Activated CD4-positive, alpha-beta T cell treated with anti-CD3 and anti-CD28 coated beads for 24 hours (primary cell): ENCODE measurements around the gene ZNF722.
"Not testable (repeated sequence)": the region's sequence is repeated elsewhere in the genome, so short reads cannot be mapped to it uniquely, and the experiment has no call there.

Experiments used
- DNase-seq, 2 donors: peaks; one replicate each; pipeline ENCODE4 v3.0.0-alpha.2; 2020; ENCODE audit warnings: low read depth in 2 of 2

ZNF722 gene

GRCh38 chr7:63998549-63998948 lies at the start of gene ZNF722:
TSS of gene ZNF722 (plus strand) at chr7:63998849. CDS start at chr7:63998962, 113 bp downstream.
- DNase-seq, result no peak

- DNase-seq, result no peak
Observed at GRCh38 chr7:63953181-63953580, 45.5 kb upstream of the ZNF722 start.

DNA sequence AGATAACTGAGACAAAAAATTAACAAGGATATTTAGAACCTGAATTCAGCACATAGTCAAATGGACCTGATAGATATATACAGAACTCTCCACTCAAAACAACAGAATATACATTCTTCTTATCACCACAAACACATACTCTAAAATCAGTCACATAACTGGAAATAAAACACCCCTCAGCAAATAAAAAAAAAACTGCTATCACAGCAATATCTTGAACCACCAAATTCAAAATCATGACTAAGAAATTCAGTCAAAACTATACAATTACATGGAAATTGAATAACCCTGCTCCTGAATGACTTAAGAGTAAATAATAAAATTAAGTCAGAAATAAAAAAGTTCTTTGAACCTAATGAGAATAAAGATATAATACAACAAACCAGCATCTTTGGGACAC lies 30.0 kb upstream of the ZNF722 start:
- no peak for DNase-seq

DNA sequence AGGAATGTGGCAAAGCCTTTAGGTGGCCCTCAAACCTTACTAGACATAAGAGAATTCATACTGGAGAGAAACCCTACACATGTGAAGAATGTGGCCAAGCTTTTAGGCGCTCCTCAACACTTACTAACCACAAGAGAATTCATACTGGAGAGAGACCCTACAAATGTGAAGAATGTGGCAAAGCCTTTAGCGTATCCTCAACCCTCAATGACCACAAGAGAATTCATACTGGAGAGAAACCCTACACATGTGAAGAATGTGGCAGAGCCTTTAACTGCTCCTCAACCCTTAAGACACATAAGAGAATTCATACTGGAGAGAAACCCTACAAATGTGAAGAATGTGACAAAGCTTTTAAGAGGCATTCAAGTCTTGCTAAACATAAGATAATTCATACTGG lies 16.8 kb downstream of the ZNF722 start:
- not testable (repeated sequence) for DNase-seq

DNA sequence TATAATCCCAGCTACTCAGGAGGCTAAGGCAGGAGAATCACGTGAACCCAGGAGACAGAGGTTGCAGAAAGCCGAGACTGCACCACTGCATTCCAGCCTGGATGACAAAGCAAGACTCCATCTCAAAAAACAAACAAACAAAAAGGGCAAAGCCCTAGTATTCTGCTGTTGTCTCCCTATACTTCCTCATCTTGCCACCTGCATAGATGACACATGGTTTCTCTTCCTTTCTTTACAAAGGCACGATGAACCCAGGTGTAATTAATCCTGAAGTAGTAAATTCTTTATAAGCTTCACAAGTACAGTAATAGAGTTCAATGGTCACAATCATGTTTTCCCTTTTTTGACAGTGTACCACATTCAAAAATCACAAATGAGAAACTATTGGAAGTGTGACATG lies 36.7 kb downstream of the ZNF722 start:
- DNase-seq, result no peak

GRCh38 chr7:64037095-64037494 lies 38.4 kb downstream of the ZNF722 start:
- no peak for DNase-seq

DNA sequence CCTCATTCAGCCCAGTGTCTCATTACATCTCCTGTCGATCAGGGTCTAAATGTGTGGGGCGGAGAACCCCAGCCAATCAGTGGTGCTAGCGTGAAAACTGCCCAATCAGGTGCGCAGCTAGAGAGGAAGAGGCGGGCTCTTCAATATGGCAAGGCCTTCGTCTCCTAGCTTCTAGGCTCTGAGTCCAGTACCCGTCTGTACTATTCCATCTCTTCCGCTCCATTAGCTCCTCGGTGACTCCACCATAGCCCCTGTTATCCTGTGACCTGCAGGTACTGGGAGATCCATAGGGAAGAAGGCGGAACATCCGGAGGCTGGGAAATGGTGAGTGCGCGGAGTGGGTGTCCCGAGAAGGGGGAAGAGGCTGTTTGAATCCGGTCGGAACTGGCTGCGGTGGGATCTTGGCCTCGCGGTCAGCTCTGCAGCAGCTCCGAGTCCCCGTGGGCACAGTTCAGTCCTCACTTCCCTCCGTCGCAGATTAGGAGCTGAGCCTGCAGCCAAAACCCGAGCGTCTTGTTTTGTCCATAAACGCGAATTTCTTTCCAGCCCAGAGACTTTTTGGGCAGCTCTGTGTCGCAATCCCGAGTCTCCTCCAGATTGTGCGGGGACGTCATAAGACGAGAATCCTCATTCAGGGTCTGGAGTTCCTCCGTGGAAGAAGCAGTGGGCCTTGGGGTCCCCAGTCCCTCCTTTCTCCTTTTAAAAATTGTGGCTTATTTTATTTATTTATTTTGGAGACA lies 46.8 kb downstream of the ZNF722 start, which contains the start of gene ZNF727:
Gene ZNF727, plus strand, starts transcription at position 134 of the 740 bp plus-strand sequence. Its CDS starts 188 bp downstream, at position 322.
- DNase-seq, result no peak

DNA sequence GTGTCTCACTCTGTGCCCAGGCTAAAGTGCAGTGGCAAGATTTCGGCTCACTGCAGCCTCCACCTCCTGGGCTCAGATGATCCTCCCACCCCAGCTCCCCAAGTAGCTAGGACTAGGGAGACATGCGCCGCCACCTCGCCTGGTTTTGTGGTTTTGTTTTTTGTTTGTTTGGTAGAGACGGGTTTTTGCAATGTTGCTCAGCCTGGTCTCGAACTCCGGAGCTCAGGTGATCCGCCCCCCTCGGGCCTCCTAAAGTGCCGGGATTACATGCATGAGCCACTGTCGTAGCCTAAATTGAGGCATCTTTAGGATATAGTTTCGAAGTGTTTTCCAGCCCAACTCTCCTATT lies 47.4 kb downstream of the ZNF722 start:
- DNase-seq, result no peak
